ENCODE results near the gene MSRB2. TPM values are rescaled to one million over a fixed set of nuclear protein-coding genes. Genes with fewer than 3 reads are reported as not detected.

Gene MSRB2
- total and polyA plus RNA-seq, 9 donors = 16.5 to 37.1 (median 33.1) TPM

DNA sequence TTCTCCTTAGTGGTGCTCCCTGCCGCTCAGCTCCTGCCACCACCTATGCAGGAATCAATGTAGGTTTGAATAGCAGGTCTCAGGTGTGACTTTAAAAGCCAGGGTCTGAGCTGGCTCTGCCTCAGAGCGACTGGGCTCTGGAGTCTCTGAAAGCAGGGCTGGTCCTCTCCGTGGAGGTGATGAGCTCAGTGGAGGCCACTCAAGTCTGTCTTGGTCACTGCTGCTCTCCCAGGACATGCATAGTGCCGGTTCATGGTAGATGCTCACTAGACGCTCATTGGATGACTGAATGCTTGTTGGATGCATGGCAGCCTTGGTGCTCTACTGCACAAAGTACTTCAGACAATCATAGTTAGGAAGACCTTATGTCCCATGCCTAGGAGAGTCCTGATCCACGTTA, 51.7 kb downstream of the MSRB2 start:
- no peaks in the 10 kb centered on the region for H3K9me3 ChIP-seq
- no peaks in the 10 kb centered on the region for H3K36me3 ChIP-seq
- H3K4me1 ChIP-seq (ENCODE audit: insufficient read depth) = no peaks in the 10 kb centered on the region
- WGBS, 3 donors = 85 to 88% (median 88%) methylated on average over 6 of the region's 6 CpGs
- H3K27ac ChIP-seq = no peak overlapping the region
- no peak for TF ChIP-seq EP300 (IDR thresholded peaks at IDR 0.05)
- TF ChIP-seq POLR2A (IDR thresholded peaks at IDR 0.05) = no peak
- TF ChIP-seq, protein P1, sequence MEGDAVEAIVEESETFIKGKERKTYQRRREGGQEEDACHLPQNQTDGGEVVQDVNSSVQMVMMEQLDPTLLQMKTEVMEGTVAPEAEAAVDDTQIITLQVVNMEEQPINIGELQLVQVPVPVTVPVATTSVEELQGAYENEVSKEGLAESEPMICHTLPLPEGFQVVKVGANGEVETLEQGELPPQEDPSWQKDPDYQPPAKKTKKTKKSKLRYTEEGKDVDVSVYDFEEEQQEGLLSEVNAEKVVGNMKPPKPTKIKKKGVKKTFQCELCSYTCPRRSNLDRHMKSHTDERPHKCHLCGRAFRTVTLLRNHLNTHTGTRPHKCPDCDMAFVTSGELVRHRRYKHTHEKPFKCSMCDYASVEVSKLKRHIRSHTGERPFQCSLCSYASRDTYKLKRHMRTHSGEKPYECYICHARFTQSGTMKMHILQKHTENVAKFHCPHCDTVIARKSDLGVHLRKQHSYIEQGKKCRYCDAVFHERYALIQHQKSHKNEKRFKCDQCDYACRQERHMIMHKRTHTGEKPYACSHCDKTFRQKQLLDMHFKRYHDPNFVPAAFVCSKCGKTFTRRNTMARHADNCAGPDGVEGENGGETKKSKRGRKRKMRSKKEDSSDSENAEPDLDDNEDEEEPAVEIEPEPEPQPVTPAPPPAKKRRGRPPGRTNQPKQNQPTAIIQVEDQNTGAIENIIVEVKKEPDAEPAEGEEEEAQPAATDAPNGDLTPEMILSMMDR (IDR thresholded peaks at IDR 0.05) = no peak
- intact Hi-C loops (cut with DNase I) = no loop called here
- no peaks in the 10 kb centered on the region for H3K27me3 ChIP-seq
- no peak overlapping the region for H3K4me3 ChIP-seq
- no peak for DNase-seq

DNA sequence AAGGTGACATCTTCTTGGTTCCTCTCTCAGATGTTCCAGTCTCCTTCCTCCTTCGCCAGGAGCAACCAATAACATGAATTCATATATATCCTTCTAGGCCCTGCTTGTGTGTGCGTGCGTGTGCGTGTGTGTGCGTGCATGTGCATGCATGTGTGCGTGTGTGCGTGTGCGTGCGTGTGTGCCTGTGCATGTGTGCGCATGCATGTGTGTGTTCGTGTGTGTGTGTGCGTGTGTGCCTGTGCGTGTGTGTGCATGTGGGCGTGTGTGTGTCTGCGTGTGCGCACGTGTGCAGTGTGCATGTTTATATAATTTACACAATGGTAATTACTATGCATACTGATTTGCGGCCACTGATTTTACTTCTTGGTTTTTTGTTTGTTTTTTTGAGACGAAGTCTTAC, 52.8 kb downstream of the MSRB2 start:
- Histone ChIP-seq H3K27ac (no peak overlapping the region), H3K9me3 (no peaks in the 10 kb centered on the region), H3K36me3 (no peaks in the 10 kb centered on the region), H3K4me1 (ENCODE audit: insufficient read depth) (no peaks in the 10 kb centered on the region), H3K27me3 (no peaks in the 10 kb centered on the region), H3K4me3 (no peak overlapping the region)
- WGBS, 3 donors = 92 to 95% (median 94%) methylated on average over 19 of the region's 19 CpGs
- intact Hi-C loops (cut with DNase I) = no loop called here
- DNase-seq = no peak
- TF ChIP-seq EP300 (IDR thresholded peaks at IDR 0.05) = no peak
- no peak for TF ChIP-seq POLR2A (IDR thresholded peaks at IDR 0.05)
- TF ChIP-seq, protein P1 (IDR thresholded peaks at IDR 0.05) = no peak

DNA sequence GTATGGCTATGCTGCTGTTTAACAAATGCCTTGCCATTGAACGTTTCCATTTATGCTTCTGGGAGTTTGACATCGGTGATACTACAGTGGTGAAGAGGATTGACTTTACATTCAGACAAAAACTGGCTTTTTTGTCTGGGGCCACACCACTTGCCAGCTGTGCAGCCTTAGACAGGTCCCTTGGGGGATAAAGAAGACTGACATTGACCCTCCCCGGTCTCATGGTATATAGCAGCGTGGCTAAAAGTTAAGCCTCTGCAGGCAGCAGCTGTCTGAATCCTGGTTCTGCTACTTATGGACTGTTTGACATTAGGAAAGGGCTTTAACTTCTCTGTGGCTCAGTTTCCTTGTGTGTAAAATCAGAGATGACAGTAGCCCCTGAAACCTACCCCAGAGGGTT, 54.7 kb downstream of the MSRB2 start:
- no peak overlapping the region for H3K27ac ChIP-seq
- no peaks in the 10 kb centered on the region for H3K27me3 ChIP-seq
- no peaks in the 10 kb centered on the region for H3K9me3 ChIP-seq
- DNase-seq = no peak
- intact Hi-C loops (cut with DNase I) = no loop called here
- no peaks in the 10 kb centered on the region for H3K4me1 ChIP-seq (ENCODE audit: insufficient read depth)
- no peak overlapping the region for H3K4me3 ChIP-seq
- TF ChIP-seq EP300 (IDR thresholded peaks at IDR 0.05) = no peak
- TF ChIP-seq, protein P1 (IDR thresholded peaks at IDR 0.05) = no peak
- TF ChIP-seq POLR2A (IDR thresholded peaks at IDR 0.05) = no peak
- WGBS, 3 donors = 83 to 90% (median 87%) methylated on average over 4 of the region's 4 CpGs
- H3K36me3 ChIP-seq = no peaks in the 10 kb centered on the region

DNA sequence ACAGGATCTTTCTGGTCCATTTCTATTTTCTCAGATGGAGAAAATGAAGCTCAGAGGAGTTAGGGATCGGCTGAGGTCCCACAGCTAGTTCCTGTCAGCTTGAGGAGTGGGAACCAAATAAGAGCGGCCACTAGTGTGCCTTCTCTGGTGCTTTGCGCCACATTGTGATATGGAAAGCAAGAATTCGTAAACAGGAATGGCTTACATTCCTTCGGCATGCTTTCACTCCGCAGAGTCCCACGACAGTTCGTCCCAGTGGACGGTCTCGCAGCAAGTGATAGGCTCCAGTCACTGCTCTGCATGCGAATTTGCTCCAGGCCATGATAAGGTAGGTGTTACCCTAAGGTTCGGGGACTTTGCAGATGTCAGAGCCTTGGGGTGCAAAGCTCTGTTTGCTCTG, 55.2 kb downstream of the MSRB2 start:
- H3K4me3 ChIP-seq = no peak overlapping the region
- TF ChIP-seq POLR2A (IDR thresholded peaks at IDR 0.05) (no peak), EP300 (IDR thresholded peaks at IDR 0.05) (no peak)
- TF ChIP-seq, protein P1 (IDR thresholded peaks at IDR 0.05) = no peak
- intact Hi-C loops (cut with DNase I) = no loop called here

More for the DNA sequence above, 55.2 kb downstream of the MSRB2 start:
- Histone ChIP-seq H3K27me3 (no peaks in the 10 kb centered on the region), H3K36me3 (no peaks in the 10 kb centered on the region), H3K9me3 (no peaks in the 10 kb centered on the region), H3K27ac (no peak overlapping the region), H3K4me1 (ENCODE audit: insufficient read depth) (no peaks in the 10 kb centered on the region)
- no peak for DNase-seq
- 41 to 67% (median 51%) methylated on average over 12 of the region's 12 CpGs for WGBS, 3 donors

Data from ovary (tissue), 9 donors.